Heart left ventricle (tissue), 16 donors: Measurements from ENCODE around the gene CELF2. TPM values are rescaled to one million over a fixed set of nuclear protein-coding genes. Genes with fewer than 3 reads are reported as not detected.

ENCODE experiments used
- ATAC-seq, 4 donors: fragments of 200-7000 bp; cut with Tn5 transposase; one replicate each; pipeline ENCODE4 v1.9.1; 2020 to 2022; ENCODE audit warnings: moderate library complexity in 4 of 4, mild to moderate bottlenecking in 3 of 4, moderate number of reproducible peaks in 1 of 4
- DNase-seq, 5 donors: peaks; one replicate each; pipeline ENCODE4 v3.0.0-alpha.2; 2020
- H3K27ac ChIP-seq, 12 donors: fragments of 200-600 bp; sonication (generic) in 4 of 12; one replicate each; pipeline versions ENCODE4 v1.5.0 to v1.8.0; 2016 to 2022; ENCODE audit warnings: mild to moderate bottlenecking in 2 of 12
- H3K27me3 ChIP-seq, 9 donors: fragments of 200-600 bp; sonication (generic) in 2 of 9; one replicate each; pipeline versions ENCODE4 v1.5.1 to v1.8.0; 2016 to 2022; ENCODE audit warnings: mild to moderate bottlenecking in 3 of 9
- H3K36me3 ChIP-seq, 9 donors: fragments of 200-600 bp; sonication (generic) in 2 of 9; one replicate each; pipeline versions ENCODE4 v1.5.0 to v1.8.0; 2018 to 2022; ENCODE audit warnings: mild to moderate bottlenecking in 2 of 9
- H3K4me1 ChIP-seq, 12 donors: fragments of 200-600 bp; sonication (generic) in 4 of 12; one replicate each; pipeline versions ENCODE4 v1.5.0 to v1.8.0; 2016 to 2022; ENCODE audit warnings: mild to moderate bottlenecking in 3 of 12
- H3K4me3 ChIP-seq, 12 donors: fragments of 200-600 bp; sonication (generic) in 4 of 12; one replicate each; pipeline versions ENCODE4 v1.5.0 to v1.8.0; 2017 to 2022; ENCODE audit warnings: mild to moderate bottlenecking in 9 of 12, moderate library complexity in 4 of 12
- H3K9me3 ChIP-seq, 12 donors: fragments of 200-600 bp; sonication (generic) in 4 of 12; one replicate each; pipeline versions ENCODE4 v1.5.0 to v1.8.0; 2016 to 2022; ENCODE audit warnings: mild to moderate bottlenecking in 1 of 12
- CTCF ChIP-seq, 12 donors: fragments of 200-600 bp; sonication (generic) in 4 of 12; IDR thresholded peaks; one replicate each; pipeline versions ENCODE4 v1.5.0 to v1.8.0; 2018 to 2022; ENCODE audit warnings: antibody characterized with exemption in 12 of 12, mild to moderate bottlenecking in 5 of 12
- POLR2A ChIP-seq, 2 donors: fragments of 450-650 bp; IDR thresholded peaks; one replicate each; pipeline ENCODE4 v1.6.1; 2017; ENCODE audit warnings: antibody characterized with exemption in 2 of 2, mild to moderate bottlenecking in 2 of 2, moderate library complexity in 2 of 2
- WGBS, 4 donors: extraction: QIAGEN DNeasy Blood & Tissue Kit in 2 of 4; methylation state at CpG; one replicate each; pipeline versions ENCODE4 v1.1.5 to v1.1.7; 2013 to 2018; 5-methylcytosine and 5-hydroxymethylcytosine counted together
- intact Hi-C, 10 donors: fragments of 100-400 bp; cut with DNase I; formaldehyde crosslinking; loops; one replicate each; pipeline versions ENCODE4 v1.11.1 to v1.14.2; 2022
- polyA plus RNA-seq, 2 donors: library from polyadenylated mRNA; stranded (reverse); fragments of 200-250 nt; gene quantifications; one replicate each; pipeline ENCODE4 v1.2.3, GENCODE V29; 2013
- total RNA-seq, 9 donors: library from RNA; depleted of rRNA in 2 of 9; stranded (reverse); fragments of >200 nt in 2 of 9; fragmentation: NEBNext Ultra II Directional in 3 of 9; extraction: Animal tissue kit (Norgen Biotek cat#: 25700) in 3 of 9; gene quantifications; one replicate each; pipeline versions ENCODE4 v1.1.0 to v1.2.4, GENCODE V29; 2016 to 2023
- donor health status: ischemic (EF 13 %, LVEDD 7.1; RV severe dilation, severe dysfunction).
- donor health status: healthy with polysubstance abuse.
- donor health status: DM: no; HTN: yes; CAD: no.
- donor health status: DM: no; HTN: no; CAD: no.
- donor health status: ischemic (EF 25% LVEDD 6.9; RV normal size, moderate dysfunction).
- donor health status: ischemic (EF 25% LVEDD 5.7; RV mildly dilated, moderate dysfunction).
- donor health status: healthy.
- donor health status: DM: yes; HTN: yes; CAD: no.
- donor health status: ischemic (EF 35%, LVEDD 5.7; RV mildly dilated, moderate dysfunction).
- donor health status: nonischemic (EF 11% LVEDD 7.7; RV severe dilation, severe dysfunction).
- donor health status: DM: yes; HTN: yes; CAD: no.
- donor health status: PGD.
- donor health status: ischemic (EF 29% LVEDD 5.4; RV normal size, mild dysfunction).
- donor health status: nonischemic (EF 23%, LVEDD 6.1; RV moderate dilation, normal function).

Gene CELF2
- total and polyA plus RNA-seq, 11 donors = 14.2 to 103 (median 67.1) TPM

- TF ChIP-seq CTCF (IDR thresholded peaks at IDR 0.05) = no peak
- no peak for TF ChIP-seq POLR2A (IDR thresholded peaks at IDR 0.05)
- Histone ChIP-seq H3K4me1 (peaks cover 0 to 59% (median 26%) of the 10 kb centered on the region in 12 donors), H3K9me3 (peaks cover 0 to 5% (median 0%) of the 10 kb centered on the region in 12 donors), H3K27me3 (no peaks in the 10 kb centered on the region), H3K27ac (peak overlapping the region in 5 of 12 donors; percentile 0 to 36 (median 22)), H3K4me3 (no peak overlapping the region), H3K36me3 (no peaks in the 10 kb centered on the region)
- ATAC-seq (peak; percentile 32 to 66 (median 54)), DNase-seq (no peak)
- 66 to 74% (median 72%) methylated on average over 6 of the region's 6 CpGs for WGBS, 4 donors
- intact Hi-C loops = loop anchor here in 1 of 10 donors (10.0 kb wide), 1 partner anchor 108 kb away; no protein-coding TSS in a partner anchor
Observed at GRCh38 chr10:11057018-11057417, 39.3 kb downstream of the CELF2 start.

GRCh38 chr10:11057448-11057847, 39.8 kb downstream of the CELF2 start:
- Histone ChIP-seq H3K9me3 (peaks cover 0 to 7% (median 0%) of the 10 kb centered on the region in 12 donors), H3K27ac (peak overlapping the region in 5 of 12 donors; percentile 5 to 36 (median 22)), H3K4me3 (no peak overlapping the region), H3K36me3 (no peaks in the 10 kb centered on the region), H3K4me1 (peaks cover 0 to 55% (median 26%) of the 10 kb centered on the region in 12 donors), H3K27me3 (no peaks in the 10 kb centered on the region)
- intact Hi-C loops = loop anchor here in 1 of 10 donors (10.0 kb wide), 1 partner anchor 107 kb away; no protein-coding TSS in a partner anchor
- 72 to 81% (median 76%) methylated on average over 6 of the region's 6 CpGs for whole genome bisulfite sequencing, 4 donors
- no peak for ATAC-seq
- DNase-seq = no peak
- TF ChIP-seq POLR2A (IDR thresholded peaks at IDR 0.05) (no peak), CTCF (IDR thresholded peaks at IDR 0.05) (no peak)

- ATAC-seq (no peak), DNase-seq (no peak)
- 72 to 80% (median 77%) methylated on average over 4 of the region's 4 CpGs for WGBS, 4 donors
- Histone ChIP-seq H3K9me3 (peaks cover 0 to 7% (median 0%) of the 10 kb centered on the region in 12 donors), H3K4me1 (peaks cover 0 to 50% (median 26%) of the 10 kb centered on the region in 12 donors), H3K36me3 (no peaks in the 10 kb centered on the region), H3K27ac (peak overlapping the region in 3 of 12 donors; percentile 5 to 36 (median 14)), H3K27me3 (no peaks in the 10 kb centered on the region), H3K4me3 (no peak overlapping the region)
- TF ChIP-seq CTCF (IDR thresholded peaks at IDR 0.05) = no peak
- TF ChIP-seq POLR2A (IDR thresholded peaks at IDR 0.05) = no peak
- intact Hi-C loops = loop anchor here in 1 of 10 donors (10.0 kb wide), 1 partner anchor 107 kb away; no protein-coding TSS in a partner anchor
Observed at GRCh38 chr10:11057994-11058393, 40.3 kb downstream of the CELF2 start.

- DNase-seq (no peak), ATAC-seq (peak in 3 of 4 donors; percentile 7 to 48 (median 48))
- Histone ChIP-seq H3K27me3 (no peaks in the 10 kb centered on the region), H3K9me3 (peaks cover 0 to 7% (median 0%) of the 10 kb centered on the region in 12 donors), H3K4me1 (peaks cover 0 to 52% (median 29%) of the 10 kb centered on the region in 12 donors), H3K4me3 (no peak overlapping the region), H3K36me3 (no peaks in the 10 kb centered on the region), H3K27ac (peak overlapping the region in 1 of 12 donors; percentile 15)
- TF ChIP-seq POLR2A (IDR thresholded peaks at IDR 0.05) = no peak
- TF ChIP-seq CTCF (IDR thresholded peaks at IDR 0.05) = no peak
- 83 to 91% (median 88%) methylated on average over 8 of the region's 8 CpGs for whole genome bisulfite sequencing, 4 donors
- intact Hi-C loops = loop anchor here in 1 of 10 donors (10.0 kb wide), 1 partner anchor 106 kb away; no protein-coding TSS in a partner anchor
Observed at GRCh38 chr10:11058965-11059364, 41.3 kb downstream of the CELF2 start.
